K562 treated with DMSO at 1 percent for 48 hours (cell line): ENCODE measurements around the gene YAE1. TPM values are rescaled to one million over a fixed set of nuclear protein-coding genes. Genes with fewer than 3 reads are reported as not detected.

Experiments used
- total RNA-seq: library from RNA; unstranded; fragments of 300-600 nt; gene quantifications from 2 replicates; pipeline ENCODE4 v1.2.3, GENCODE V29; 2022; ENCODE audit warnings: low replicate concordance; ENCODE audit errors: extremely low read depth

YAE1 gene
- total RNA-seq = not detected in 2 replicates

GRCh38 chr7:39566023-39566921, at the start of gene YAE1:
YAE1 (plus strand) TSS chr7:39566404; CDS start chr7:39566419, 15 bp downstream.

Other genes with a start within 250 kb of the YAE1 start
- gene RALA, start 57.2 kb downstream of the YAE1 start, total RNA-seq = not detected in 2 replicates